Heart left ventricle (tissue), 13 donors: ENCODE results near the gene CSHL1.

ENCODE experiments used
- CTCF ChIP-seq, 12 donors: fragments of 200-600 bp; sonication (generic) in 4 of 12; IDR thresholded peaks; one replicate each; pipeline versions ENCODE4 v1.5.0 to v1.8.0; 2018 to 2022; ENCODE audit warnings: antibody characterized with exemption in 12 of 12, mild to moderate bottlenecking in 5 of 12
- POLR2A ChIP-seq, 2 donors: fragments of 450-650 bp; IDR thresholded peaks; one replicate each; pipeline ENCODE4 v1.6.1; 2017; ENCODE audit warnings: antibody characterized with exemption in 2 of 2, mild to moderate bottlenecking in 2 of 2, moderate library complexity in 2 of 2
- donor health status: ischemic (EF 13 %, LVEDD 7.1; RV severe dilation, severe dysfunction).
- donor health status: DM: no; HTN: yes; CAD: no.
- donor health status: DM: no; HTN: no; CAD: no.
- donor health status: ischemic (EF 25% LVEDD 6.9; RV normal size, moderate dysfunction).
- donor health status: ischemic (EF 25% LVEDD 5.7; RV mildly dilated, moderate dysfunction).
- donor health status: ischemic (EF 35%, LVEDD 5.7; RV mildly dilated, moderate dysfunction).
- donor health status: nonischemic (EF 11% LVEDD 7.7; RV severe dilation, severe dysfunction).
- donor health status: DM: yes; HTN: yes; CAD: no.
- donor health status: PGD.
- donor health status: ischemic (EF 29% LVEDD 5.4; RV normal size, mild dysfunction).
- donor health status: nonischemic (EF 23%, LVEDD 6.1; RV moderate dilation, normal function).

- no peak for TF ChIP-seq CTCF (IDR thresholded peaks at IDR 0.05)
- TF ChIP-seq POLR2A (IDR thresholded peaks at IDR 0.05): no peak
Measured at GRCh38 chr17:63931981-63932561, 21.0 kb upstream of the CSHL1 start, which contains the start of gene CD79B.
